NCI-H2227 (cell line): ENCODE data around the gene MAP3K5.
A peak's percentile ranks its signal among the peaks of the same experiment; 100 is the strongest.

ENCODE experiments used
- DNase-seq: peaks from one replicate; lab custom pipeline; 2025; ENCODE audit not compliant: unreplicated experiment; lab: John Stamatoyannopoulos, UW

MAP3K5 gene

DNA sequence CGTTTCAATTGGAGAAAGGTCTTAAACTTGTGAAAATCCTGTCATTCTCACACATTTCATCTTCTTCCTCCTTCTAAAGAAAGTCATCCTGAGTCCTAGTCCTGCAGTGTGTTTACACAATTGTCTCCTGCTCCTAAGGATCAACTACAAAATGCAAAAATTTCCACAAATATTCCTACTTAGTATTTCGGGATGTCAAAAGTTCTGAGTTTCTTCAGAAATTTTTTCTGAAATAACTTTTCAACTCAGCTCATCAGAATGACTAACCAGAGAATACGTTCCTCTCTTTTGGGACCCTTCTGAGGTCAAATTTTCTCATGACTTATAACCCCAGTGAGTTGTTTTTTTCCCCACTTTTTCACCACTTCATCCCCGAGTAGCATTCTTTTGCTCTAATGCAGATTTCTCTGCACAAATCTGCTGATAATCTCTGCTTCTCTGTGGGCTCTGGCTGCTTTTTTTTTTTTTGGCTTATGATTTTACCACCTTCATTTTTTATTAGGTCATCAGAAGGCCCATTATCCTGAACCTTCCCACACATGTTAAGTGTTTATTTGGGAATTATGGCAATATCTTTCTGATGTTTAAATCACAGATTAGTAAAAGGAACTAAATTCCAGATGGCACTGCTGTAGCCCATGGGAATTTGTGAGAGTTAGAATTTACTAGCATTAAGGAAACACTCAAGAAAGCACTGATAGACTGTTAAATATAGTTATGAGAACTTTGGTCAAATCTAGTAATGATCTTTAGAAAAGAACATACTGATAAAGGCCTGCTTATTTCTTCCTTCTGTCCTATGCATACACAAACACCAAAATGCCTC, 41.4 kb downstream of the MAP3K5 start:
- DNase-seq, result no peak

DNA sequence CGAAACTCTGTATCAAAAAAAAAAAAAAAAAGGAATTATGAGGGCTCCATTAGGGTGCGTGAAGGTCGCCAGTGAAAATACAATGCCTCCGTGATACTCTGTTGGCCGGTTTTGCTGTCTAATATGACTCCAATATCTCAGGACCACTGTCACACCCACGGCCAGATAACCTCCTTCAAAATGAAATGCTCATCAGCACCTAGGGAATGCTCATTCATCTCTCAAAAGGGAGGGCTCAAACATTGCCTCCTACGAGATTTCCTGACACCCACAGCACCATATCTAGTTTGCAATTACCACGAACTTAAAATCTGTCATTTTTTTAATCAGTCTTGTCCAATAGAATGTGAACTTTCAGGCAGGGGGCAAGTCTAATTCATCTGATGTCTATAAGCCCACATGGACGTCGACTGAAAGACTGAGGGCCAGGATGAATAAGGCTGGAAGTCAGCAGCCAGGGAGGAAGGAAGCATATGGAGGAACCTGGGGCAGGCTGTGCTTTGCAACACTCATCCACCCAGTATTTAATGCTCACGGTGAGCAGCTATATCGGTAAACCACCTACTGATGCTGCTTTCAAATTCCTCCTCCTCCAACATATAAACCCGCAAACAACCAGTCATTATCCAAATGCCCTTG, 42.8 kb downstream of the MAP3K5 start:
- peak; percentile 50 for DNase-seq

DNA sequence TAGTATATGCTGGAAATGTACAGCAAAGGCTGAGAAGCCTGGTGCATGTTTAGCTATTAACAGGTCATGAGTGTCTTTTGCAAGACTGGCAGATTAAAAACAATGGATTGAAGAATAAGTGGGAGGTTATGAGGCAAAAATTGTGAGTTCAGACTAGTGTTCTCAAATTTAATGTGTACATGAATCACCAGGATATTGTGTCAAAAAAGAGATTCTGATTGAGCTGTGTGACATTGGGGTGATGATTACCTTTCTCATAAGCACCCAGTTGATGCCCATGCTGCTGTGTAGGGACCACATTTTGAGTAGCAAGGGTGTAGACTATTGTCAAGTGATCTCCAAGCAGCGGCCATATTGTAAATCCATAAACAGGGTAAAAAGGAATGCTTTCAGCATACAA, 44.8 kb downstream of the MAP3K5 start:
- DNase-seq, result no peak

DNA sequence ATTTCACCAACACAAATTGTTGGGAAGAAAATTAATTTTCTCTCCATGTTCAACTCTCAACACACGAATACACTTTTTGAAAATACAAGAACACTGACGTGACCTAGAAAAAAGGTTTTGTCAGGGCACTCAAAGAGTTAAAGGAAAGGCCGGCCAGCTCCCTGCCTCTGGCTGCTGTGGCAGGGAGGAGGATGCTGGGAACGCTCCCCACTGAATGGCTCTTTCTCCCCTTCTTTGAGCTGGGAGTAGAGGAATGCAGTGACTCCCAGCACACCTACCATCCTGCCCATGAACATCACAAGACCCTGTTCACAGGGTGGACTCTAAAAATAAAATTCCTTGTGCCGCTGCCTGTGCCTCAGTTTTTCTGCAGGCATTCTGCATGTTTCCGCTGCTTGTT, 47.0 kb downstream of the MAP3K5 start:
- no peak for DNase-seq

DNA sequence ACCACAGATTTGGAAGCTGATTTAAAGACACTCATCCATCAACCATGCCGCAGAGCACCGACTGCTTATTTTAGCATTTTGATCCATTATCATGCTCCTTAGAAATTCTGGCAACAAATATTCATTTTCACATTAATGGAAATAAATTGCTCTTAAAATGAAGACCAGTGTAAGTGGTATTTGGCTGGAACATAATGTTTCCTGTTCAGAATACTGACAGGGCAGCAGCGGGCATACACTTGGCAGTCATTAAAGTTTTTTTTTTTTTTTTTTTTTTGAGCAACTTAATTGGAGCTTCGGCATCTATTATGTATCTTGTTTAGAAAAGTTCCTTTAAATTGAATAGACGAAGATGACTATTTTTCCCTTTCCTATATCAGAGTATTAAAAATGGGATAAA, 47.4 kb downstream of the MAP3K5 start:
- DNase-seq, result no peak

DNA sequence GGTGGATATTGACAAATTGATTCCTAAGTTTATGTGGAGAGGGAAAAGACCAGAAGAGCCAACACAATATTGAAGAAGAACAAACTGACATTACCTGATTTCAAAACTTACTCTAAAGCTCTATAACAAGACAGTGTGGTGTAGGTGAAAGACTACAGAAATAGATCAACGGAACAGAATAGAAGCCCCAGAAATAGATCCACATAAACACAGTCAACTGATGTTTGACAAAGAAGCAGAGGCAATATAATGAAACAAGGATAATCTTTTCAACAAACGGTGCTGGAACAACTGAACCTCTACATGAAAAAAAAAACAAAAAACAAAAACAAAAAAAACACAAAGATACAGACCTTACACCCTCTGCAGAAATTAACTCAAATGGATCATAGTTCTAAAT, 50.2 kb downstream of the MAP3K5 start:
- no peak for DNase-seq

DNA sequence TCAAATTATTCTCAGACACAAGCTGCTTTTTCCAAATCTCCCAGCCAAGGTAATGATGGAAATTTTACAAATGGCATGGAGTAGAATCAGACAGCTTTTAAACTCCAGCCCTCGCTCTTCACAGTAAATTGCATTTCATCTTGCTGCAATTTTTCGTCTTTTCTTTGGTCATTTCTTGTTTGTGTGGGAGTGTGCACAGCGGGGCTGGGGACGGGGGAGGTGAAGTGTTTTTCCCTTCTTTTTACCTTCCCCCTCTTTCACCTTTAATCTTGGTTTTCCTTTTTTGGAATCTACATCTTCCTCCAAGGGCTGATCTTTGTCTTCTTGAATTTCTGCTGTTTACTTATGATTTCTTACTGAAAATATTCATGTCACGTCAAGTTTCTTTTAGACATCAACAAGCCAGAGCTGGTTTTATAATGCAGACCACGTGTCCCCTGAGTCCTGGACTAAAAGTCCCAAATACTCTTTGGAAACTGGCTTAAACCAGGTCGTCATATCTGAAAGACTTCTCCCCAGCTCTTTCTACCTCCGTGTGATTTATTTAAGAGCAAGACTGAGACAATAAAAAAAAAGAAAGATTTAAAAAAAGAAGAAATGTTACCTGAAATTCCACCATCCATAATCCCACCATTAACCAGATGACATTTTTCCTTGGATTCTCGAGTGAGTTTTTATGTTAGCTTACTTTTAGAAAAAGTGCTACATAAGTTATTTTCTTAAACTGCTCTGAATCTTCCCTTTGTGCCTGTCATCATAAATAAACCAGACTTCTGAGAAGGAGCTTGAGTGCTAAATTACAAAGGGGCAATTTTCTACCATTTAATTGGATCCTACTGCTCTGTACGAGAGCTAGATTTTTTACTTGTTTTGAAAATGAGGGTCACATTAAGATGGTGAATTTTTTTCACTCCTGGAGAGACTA, 52.0 kb downstream of the MAP3K5 start:
- peak; percentile 19 for DNase-seq

DNA sequence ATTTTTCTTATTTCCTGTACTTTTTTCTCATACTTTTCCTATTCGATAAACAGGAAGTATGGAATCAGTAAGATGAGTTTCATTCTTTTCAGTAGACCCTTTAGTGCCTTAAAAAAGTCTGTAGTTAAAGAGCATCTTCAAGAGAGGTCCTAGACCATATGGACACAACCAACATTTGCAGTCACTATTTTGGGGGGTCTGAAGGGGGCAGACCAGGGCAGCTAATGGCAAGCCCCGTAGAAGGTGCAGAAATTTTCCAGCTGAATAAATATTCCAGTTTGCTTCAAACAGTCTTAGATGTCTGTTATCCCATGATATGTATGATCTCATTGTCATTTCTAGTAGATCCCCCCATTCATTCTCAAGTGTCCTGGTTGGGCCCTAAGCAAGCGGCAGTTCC, 52.8 kb downstream of the MAP3K5 start:
- no peak for DNase-seq

DNA sequence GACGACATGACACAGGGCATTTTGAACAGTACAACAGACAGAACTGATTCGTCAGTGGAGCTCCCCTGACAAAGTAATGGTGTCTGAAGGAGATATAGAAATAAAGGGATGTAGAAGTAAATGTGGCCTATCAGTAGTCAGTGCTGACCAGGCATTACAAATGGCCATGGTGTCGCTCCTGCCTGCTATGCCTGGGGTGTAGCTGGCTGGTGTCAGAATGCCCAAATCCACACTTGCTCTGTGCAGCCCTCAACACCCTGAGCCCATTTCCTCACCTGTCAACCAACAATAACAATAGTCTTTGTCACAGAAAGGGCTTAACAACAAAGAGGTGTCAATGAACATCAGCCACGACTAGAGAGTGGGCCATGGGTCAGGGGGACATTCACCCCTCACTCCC, 53.2 kb downstream of the MAP3K5 start:
- no peak for DNase-seq

DNA sequence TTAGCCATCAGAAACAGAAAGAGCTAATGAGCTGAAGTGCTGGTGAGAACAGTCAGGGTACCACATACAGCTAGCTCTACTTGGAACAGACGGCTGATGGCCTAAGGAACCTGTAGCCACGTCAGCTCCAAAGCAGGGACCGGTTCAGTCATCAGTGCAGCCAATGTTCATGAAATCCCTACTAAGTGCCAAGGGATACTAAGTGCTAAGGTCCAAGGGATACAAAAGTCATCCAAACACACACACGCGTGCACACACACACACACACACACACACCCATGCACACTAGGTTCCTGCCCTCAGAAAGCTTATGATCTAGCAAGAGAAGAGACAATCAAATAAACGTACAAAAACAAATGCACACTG, 53.6 kb downstream of the MAP3K5 start:
- no peak for DNase-seq

DNA sequence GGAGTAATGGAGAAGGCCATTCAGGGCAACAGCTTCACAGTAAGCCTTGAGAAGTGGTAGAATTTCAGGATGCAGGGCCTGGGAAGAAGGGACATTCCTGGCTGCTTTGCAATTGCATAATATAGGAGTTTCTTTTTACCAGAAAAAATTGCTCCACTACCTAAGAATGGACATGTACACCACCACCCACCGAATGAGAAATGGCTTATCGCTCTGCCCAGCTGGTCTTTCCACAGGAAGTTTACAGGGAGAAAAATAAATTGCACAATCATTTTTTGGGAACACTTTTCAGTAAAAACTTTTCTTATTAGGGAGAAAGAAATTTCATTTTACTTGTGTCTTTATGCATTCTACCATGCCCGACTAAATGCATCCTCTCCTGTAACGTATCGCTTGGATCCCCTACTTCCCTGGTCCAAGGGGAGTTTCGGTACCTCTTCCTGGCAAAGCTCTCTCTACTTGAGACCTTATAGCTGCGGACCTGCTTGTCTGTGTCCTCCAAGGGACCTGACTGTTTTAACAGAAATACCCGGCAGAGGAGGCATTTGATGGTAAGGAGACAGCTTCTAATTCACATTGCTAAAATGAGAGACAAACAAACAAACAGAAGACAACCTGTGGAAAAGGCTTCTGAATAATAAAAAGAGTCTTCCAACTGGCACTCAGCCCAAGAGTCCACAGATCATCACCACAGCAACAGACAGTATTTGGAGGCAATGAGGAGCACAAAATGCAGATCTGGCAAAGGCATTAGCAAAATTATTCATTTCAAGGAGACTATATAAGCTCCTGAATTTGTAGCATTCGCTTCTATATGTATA, 54.2 kb downstream of the MAP3K5 start:
- no peak for DNase-seq

DNA sequence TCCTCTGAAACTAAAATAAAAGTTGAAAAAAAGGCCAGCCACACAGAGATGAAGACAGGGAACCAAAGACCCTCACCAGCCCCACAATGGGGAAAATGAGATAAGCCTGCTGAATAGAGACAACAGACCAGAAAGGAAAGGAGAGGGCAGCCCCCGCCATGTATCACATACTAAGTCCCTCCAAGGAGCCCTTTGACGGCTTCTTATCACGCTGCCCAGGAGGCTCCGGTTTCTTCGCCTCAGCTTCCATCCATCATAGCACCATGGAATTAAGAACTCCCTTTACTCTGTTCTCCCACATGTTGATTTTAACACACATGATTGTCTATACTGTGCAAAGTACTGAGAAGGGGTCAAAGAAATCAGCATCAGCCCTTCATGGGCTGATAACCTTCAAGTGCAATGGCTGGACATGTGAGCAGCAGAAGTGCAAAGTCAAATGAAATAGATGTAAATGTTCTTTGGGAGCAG, 54.9 kb downstream of the MAP3K5 start:
- DNase-seq, result no peak

DNA sequence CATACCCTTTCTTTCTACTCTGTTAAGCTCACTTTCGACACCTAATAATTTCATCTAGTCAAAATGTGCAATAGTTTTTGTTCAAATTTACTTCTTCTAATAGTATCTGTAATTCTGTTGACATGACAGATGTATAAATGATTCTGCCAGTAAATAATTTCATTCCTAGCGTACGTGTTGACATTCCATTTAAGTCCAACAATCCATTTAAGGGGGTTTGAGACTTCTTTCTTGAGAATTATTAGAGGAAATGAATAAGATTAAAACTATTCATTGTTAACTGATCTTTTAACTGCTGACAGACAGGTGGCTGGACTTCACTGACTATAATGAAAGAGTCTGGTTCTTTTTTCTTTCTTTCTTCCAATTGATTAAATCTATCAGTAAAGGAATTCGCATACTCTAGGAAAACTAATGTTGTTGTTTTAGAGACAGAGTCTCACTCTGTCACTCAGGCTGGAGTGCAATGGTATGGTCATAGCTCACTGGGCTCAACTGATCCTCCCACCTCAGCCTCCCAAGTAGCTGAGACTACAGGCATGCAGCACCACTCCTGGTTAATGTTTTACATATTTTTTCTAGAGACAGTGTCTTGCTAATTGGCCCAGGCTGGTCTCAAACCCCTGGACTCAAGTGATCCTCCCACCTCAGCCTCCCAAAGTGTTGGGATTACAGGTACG, 55.9 kb downstream of the MAP3K5 start:
- no peak for DNase-seq

DNA sequence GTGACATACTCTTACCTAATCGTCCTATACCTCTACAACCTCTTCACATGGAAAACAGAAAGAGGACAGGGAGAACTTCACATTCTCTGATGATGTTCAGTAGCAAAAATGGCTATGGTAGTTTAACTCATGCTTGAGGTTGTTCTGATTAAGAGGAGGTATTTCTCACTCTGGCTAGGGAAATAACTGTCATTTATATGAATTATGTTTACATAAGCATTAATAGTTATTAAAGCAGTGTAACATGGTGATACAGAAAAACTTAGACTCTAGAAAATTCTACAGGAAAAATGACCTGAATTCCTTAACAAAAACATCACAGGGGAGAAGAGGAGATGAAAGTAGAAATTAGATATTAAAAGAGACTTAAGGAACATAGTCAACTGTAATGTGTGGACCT, 57.3 kb downstream of the MAP3K5 start:
- no peak for DNase-seq

DNA sequence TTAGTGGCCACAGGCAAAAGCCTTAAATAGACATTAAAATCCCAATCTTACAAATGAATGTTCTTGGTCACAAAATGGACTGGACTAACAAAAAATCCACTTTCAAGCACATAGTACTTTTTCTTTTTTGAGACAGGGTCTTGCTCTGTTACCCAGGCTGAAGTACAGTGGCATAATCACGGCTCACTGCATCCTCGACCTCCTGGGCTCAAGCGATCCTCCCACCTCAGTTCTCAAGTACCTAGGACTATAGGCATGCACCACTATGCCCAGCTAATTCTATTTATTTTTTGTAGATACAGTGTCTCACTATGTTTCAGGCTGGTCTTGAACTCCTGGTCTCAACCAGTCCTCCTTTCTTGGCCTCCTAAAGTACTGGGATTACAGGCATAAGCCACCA, 59.4 kb downstream of the MAP3K5 start:
- no peak for DNase-seq

DNA sequence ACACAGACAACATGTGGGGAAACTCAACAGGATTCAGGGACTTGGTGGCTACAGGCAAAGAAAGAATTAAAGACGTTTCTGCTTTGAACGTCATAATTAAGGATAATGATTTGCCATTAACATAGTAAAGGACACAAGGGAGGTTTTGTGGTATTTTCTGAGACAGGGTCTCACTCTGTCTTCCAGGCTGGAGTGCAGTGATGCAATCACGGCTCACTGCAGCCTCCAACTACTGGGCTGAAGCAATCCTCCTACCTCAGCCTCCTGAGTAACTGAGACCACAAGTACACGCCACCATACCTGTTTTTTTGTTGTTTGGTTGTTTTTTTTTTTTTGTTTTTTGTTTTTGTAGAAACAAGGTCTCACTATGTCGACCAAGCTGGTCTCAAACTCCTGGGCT, 62.4 kb downstream of the MAP3K5 start:
- no peak for DNase-seq

DNA sequence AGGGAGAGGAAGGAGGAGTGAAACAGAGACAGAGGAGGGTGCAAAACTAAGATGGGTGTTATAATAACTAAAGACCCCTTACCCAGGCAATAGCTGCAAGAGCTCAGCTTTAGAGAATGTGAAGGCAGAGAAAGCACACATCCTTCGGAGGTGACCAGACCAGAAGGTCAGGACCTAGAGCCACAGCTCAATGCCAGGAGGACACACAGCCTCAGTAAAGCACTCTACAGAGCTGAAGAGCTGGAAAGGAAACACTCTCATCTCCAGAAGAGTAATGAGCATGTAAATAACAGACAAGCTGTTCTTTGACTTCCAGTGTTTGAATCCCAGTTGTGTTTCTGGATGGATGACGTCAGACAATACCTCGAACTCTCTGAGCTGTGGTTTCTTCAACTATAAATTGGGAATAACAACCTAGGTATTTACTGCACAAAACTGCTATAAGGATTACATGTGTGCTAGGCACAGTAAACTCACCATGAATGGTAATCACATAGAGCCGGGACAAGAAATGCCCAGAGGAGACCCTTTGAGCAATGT, 63.2 kb downstream of the MAP3K5 start:
- no peak for DNase-seq

DNA sequence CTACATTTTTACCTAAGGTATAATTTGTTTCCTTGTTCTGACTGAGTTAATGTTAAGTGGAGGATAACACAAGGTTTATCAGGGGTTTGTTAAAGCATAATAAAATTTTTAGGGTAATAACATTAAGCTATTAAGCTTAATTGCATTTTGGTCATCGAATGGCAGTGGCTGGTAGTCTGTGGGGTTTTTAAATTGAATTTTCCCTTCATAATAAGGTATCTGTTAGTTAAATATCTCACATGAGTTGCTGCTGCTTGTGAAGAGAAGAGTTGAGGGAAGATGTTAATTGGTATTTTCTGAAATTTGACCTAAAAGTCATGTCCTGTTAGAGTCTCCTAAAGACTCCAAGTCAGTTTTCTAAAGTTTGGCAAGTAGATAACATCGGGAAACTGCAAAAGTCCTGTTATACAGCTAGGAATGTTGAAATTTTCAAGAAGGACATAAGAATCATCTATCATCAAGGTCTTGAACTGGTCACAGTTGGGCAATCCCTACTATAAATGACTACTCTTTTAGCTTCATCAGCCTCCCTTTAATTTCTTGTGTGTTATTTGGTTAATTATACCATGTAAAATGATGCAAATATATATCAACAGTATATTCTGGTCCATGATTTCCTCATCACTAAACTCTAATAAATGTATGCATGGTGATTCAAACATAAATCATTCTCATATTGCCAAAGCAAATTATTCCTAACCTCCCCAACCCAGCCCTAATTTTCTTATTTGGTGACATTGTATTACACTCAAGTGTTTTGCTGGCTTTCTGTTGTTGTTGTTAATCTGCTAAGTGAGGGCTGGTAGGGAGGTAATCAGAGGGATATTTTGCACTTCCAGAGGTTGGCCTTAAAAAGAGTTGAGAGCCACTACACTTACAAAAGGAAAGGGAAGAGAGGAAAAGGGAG, 64.0 kb downstream of the MAP3K5 start:
- no peak for DNase-seq
